GM18511 (cell line): ENCODE data around the gene DHRS1.

Source experiments
- ATAC-seq: cut with Tn5 transposase; IDR thresholded peaks from one replicate; pipeline ENCODE4 v1.9.1; 2021; ENCODE audit warnings: mild to moderate bottlenecking, moderate library complexity; ENCODE audit not compliant: unreplicated experiment

DHRS1 gene

DNA sequence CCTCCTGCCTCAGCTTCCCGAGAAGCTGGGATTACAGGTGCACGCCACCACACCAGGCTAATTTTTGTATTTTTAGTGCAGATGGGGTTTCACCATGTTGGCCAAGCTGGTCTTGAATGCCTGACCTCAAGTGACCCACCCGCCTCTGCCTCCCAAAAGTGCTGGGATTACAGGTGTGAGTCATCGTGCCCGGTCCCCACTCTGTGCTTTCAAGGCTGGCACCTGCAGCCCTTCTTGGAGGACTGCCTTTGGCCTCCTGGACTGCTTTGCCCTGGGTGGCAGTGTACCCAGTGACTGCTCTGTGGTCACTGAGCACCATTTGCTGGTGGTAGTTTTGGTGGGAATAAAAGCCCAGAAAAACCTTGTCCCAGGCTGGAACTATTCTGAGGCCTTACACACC, 12.6 kb downstream of the DHRS1 start:
- no peak for ATAC-seq

DNA sequence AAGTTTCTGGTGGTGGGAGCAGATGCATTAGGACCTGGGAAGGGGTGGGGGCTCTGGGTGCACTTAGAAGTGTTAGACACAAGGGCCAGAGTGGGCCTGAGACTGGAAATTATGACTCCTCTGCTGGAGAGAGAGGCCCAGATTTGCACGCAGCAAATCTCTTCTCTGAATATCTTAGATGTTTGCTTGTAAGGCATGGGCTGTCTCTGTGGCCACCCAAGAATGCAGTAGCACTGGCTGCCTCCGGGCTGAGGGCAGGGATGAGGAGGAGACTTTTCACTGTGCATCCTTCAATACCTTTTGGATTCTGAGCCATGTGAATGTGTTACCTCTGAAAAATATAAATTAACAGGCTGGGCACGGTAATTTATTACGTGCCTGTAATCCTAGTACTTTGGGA, 14.2 kb downstream of the DHRS1 start:
- no peak for ATAC-seq

DNA sequence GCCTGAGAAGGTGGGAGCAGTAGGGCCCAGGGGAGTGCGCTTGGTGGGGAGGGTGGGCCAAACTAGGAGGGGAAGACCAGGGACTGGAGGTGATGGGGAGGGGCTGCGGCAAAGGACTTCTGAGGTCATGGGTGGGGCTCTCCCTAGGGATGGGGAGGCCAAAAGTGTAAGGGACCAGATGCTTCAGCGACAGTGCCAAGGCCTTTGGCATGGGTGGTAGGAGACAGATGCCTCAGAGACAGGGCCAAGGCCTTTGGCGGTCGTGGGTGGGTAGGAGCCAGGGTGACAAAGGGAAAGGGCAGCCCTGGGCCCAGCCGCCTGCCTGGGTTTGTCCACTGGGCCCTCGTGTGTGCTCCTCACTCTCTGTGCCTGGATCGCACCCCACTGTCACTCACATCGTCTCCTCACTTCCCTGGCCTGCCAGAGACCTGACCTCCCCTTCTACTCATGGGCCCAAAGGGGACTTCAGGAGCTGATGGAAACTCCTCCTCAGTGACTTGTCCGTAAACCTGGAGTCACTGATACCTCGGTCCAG, 15.0 kb downstream of the DHRS1 start:
- no peak for ATAC-seq

DNA sequence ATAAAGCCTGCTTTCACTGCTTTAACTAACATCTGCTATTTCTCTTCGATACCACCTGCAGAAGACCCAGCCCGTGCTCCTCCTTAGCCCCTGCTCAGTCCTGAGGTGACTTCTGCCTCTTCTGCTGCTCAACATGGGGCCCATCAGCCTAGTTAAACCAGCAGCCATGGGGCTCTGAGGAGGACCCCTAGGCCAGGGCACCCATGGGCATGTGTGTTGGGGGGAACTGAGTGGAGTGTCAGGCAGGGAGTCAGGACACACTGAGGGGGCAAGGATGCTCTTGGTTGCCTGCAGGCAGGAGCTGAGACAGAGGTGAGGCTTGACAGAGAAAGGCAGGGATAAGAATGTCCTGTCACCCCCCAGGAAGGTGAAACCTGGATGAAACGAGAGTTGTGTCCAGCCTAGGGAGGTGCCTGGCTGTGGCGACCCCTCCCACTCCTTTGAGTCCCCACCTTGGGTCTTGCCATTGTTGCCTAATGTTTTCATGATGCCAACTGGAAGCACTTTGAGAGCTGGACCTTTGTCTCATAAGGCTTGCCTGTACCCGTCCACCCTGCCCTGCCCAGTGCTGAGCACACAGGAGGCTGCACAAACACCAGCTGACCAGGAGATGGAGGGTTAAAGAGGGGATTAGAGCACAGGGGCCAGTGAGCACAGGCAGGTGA, 15.7 kb downstream of the DHRS1 start:
- no peak for ATAC-seq

DNA sequence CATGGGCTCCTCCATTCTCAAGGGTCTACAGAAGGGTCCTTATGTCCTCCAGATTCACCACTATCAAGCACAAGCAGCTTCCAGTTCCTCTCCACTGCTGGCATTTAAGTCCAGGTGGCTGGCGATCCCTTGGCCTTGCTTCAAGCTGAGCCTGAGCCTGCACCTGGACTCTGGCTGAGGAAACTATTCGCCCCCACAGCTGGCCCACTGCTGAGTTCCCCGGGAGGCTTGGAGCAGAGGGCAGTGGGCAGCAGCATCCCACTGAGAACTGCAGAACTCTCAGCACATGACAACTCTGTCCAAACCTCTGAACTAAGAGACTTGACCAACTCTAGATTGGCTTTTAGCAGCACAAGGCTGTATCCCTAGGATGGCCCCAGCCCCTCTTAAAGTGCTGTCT, 16.8 kb downstream of the DHRS1 start:
- no peak for ATAC-seq

DNA sequence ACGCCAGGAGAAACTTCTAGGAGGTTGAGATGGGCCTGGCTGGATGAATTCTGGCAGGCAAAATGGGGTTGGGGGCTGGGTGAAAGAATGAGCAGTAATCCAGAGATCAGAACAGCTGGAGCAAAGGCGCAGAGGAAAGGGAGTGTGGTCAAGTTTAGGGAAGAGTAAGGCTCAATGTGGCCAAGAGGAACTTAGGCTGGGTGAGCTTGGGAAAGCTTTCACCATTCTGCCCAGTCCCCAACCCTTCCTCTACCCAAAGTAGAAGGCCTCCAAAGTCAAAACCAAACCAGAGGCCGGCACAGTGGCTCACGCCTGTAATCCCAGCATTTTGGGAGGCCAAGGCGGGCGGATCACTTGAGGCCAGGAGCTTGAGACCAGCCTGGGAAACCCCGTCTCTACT, 17.9 kb downstream of the DHRS1 start:
- ATAC-seq: no peak

DNA sequence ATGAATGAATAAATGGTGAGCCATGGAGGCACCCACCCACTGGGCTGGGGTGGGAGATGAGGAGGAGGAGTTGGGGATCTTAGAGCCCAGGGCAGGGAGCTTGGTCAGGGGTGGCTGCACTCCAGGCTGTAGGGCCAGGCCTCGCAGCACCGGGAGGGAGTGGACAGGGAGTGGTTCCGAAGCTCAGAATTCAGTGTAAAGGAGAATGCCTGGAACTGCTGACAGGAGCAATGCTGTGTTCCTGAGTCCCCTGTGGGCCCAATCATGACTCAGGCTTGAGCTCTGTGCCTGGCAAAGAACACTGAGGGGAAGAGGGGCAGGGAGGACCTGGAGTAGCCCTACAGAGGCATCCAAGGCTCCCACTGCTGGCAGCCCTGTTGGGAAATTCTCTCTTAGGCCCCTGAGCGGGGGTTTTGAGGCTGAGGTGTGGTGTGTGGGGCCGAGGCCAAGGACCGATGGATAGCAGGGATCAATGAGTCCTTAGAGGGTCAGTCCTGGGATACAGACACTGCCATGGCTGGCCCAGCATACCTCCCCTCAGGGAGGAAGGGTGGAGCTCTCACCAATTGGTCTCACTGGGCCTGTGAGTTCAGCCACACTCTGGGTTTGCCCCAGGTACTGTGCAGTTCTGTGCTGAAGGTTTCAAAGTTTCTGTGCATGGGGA, 18.7 kb downstream of the DHRS1 start:
- no peak for ATAC-seq

DNA sequence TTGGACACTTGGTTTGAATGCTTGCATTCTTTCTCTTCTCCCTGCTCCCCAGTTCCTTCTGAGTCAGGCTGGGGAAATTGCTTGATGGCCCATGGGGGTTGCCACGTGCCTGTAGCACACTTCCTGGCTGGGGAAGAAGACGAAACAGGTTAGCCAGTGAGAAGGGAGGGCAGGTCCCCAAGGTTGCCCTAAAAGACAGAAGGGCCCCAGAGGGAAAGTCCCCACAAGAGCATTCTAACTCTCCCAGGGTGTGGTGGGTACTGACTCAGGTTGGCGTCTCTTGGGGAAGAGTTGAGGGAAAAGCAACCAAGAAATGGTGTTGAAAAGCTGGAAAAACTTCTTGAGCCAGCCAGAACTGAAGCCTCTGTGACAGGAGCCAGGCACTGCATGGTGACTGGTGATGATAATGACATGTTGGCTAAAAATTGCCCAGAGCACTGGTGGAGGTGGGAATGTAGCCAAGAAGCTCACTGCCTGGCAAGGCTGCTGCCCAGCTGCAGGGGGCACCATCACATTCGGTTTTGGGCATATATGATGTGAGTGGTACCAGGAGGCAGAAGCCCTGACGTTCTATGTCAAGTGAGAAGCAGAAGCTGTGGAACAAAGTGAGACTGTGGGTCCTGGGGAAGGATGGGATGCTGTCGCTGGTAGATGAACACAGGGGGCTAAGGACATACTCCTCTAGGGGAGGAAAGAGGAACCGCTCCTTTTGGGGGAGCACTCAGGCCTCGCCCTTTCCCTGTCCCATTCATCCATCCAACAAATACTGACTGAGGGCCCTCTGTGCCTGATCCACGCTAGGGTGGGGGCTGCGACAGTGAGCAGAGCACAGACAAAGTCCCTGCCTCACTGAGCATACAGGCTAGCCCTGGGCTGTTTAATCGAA, 20.0 kb downstream of the DHRS1 start:
- ATAC-seq: peak; percentile 85

DNA sequence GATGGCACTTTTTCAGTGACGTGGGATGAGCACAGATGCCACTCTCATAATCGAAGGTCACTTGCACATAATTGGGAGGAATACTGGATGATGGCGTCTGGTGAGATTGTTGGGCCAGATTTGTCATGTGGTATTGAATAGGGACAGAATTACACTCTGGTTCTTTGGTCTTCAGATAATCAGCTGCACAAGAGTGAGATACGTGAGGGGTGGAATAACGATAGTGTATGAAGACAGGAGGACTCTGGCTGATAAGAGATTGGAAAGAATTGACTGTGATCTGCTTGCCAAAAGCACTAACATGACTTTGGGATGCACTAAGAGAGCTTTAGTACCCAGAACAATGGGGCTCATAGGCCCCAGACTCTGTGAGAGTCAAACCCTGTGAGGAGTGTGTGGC, 21.2 kb downstream of the DHRS1 start:
- ATAC-seq: no peak

DNA sequence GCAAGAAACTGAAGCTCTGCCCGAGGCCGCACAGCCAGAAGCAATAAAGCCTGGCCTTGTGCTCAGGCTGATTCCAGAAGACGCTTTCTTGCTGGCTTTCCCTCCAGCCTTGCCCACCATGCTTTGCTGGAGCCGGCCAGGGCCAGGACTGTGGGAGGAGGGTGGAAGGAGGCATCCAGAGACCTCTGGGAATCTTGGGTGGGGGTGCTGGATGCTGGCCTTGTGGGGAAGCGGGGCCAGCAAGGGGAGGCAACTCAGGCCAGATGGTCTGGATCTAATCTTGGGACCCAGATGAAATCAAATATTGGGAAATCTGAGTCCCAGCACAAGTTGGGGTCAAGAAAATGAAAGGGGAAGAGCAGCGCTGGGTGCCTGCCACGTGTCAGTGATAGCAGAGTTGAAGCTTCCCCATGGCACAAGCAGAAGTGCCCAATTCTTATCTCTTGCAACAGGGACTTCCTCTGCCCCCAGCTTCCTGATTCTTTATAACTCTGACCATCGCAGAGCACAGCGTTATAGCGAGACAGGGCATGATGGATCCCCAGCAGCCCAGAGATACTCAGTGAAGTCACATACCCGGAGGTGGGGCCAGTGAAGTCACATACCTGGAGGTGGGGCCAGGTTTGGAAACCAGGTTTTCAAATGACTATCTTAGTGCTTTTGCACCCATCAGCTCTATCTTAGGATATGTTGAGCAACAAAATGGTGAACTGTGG, 21.8 kb downstream of the DHRS1 start:
- no peak for ATAC-seq

DNA sequence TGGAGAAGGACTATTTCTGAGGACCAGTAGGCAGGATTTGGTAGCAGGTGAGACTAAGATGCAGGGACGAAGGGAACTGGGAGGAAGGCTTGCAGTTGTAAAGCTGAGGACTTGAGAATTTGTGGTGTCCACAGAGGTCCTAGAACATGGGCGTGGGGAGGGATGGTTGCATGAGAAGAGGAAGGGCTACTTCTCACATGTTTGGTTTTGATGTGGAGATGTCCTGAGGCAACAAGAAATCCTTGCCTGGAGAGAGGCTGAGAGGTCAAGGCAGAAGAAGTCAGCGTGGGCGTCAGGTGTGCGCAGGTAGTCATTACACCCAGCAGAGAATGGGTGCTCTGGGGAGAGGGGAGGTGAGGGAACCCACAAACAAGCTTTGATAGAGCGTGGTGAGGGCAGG, 22.5 kb downstream of the DHRS1 start:
- no peak for ATAC-seq

DNA sequence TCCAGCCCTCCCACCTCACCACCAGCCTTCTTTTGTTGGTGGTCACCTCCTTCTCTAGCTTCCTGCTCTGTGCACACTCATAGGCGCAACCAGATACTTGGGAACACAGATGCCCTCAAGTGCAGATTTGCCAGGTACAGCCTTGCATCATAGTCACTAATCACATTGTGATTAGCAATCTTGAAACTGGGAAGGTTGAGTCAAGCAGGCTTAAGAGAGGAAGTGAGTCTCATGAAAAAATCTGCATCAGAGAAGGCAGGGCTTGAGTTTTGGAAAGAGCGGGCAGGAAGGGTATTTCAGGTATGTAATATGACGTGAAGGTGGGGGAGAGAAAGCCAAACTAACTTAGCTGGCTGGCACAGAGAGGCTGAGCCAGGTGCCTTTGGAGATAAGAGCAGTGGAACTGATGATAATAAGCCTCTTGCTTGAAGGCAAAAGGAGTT, 25.5 kb downstream of the DHRS1 start:
- ATAC-seq: peak; percentile 52

DNA sequence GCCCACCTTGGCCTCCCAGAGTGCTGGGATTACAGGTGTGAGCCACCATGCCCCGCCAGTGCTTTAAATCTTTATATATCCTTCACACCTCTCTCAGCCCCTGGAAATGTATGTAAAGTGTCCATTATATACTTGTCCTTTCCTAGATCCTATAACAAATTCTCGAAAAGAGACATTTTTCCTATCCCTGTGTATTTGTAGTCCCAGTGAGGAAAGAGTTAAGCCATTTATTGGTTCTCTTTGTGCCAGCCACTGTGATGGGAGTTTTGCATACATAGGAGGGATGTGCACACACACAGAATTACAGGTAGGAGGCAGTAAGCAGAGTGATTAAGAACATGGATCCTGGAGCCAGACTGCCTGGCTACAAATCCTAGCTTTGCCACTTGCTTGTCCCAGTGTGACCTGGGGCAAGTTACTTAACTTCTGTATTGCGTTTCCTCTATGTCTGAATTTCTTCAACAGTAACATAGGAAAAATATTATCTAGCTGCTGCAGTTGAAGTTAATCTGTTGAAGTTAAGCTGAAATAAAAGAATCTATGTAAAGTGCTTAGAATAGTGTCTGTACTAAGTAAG, 26.1 kb downstream of the DHRS1 start:
- no peak for ATAC-seq

DNA sequence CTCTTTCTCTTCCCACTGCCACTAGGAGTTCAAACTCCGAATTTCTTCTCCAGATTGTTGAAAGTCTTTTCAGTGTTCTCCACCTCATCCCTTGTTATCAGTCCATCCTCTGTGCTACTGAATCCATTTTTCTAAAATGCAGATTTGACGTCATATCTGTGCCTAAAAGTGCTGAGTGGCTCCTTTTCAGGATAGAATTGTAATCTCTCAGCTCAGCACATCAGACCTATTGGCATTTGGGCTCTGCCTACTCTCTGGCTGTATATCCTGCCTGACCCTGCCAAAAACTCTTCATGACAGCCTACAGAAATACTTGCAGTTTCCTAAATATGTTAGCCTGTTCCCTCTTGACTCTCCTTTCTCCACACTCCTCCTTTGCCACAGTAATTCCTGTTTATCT, 27.1 kb downstream of the DHRS1 start:
- no peak for ATAC-seq

DNA sequence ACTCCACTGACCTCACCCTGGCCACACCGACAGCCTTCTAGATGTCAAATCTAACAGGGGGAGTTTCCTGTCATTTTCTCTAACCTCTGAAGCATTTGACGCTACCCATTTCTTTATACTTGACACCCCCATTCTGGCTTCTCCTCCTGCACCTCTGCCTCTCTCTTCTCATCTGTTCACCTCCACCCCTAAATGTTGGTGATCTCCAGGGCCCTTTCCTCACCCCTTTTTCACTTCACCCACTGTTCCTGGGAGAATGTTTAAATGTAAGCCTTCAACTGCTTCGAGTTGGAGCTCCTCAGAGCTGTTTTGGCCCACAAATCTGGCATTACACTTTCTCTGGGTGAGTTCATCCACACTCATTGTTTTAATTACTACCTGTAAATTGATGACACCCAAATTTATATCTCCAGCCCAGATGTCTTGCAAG, 27.7 kb downstream of the DHRS1 start:
- no peak for ATAC-seq

DNA sequence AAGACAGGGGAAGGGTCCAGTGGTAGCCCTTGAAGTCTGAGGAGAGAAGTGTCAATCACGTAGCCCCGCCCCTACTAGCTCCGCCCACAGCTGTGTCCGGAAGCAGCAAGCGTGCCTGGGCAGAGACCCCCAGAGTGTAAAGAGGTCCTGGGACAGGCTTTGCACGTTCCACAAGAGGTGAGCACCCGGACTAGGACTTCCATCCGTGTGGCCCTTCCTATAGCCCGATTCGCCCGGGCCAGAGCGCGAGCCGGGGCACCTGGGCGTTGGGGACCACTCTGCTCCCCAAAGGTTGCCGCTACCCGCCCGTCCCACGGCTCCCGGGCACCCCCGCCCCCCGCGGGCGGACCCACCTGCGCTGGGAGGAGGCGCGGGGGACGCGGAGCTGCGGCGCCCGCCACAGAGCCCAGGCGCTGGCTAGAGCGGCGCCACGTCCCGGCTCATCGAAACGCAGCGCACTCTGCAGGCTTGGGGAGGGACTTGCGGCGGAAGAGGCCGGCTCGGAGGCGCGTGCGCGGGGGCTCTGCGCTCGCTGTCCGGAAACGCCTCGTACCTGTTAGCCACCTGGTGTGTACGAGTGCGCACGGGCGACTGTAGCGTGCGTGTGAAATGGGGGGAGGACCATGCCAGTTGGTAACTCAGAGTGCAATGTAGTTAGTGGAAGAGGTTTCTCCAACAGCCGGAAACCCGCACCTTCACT, 28.3 kb downstream of the DHRS1 start, which contains the start of gene RABGGTA:
TSS of gene RABGGTA (minus strand) at position 464 of the 700 bp plus-strand sequence. CDS start 482 bp downstream, outside the sequence.
- ATAC-seq: peak; percentile 86

DNA sequence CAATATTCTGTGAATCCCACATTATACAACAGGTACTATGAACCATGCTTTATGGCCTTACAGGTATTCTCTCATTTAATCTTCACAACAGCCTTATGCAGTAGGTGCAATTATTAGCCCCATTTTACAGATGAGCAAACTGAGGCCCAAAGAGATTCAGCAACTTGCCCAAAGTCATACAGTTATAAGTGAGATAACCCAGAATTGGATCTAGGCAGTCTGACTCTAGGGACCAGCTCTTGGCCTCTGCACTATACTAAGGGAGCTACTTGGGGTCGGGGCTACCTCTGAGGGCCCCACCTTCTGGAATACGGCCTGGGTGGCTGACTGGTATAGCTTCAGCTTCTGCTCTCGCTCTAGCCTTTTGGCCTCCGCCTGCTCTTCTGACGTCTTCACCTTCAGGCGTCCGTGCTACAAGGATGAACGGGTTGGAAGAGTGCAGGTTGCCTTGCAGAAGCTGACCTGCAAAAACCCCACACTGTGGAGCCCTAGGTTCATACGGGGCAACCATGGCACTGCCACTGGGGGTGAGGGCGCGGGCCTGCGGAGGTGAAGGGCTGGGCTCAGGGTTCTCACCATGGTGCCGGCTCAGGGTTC, 28.9 kb downstream of the DHRS1 start:
- ATAC-seq: peak; percentile 3

DNA sequence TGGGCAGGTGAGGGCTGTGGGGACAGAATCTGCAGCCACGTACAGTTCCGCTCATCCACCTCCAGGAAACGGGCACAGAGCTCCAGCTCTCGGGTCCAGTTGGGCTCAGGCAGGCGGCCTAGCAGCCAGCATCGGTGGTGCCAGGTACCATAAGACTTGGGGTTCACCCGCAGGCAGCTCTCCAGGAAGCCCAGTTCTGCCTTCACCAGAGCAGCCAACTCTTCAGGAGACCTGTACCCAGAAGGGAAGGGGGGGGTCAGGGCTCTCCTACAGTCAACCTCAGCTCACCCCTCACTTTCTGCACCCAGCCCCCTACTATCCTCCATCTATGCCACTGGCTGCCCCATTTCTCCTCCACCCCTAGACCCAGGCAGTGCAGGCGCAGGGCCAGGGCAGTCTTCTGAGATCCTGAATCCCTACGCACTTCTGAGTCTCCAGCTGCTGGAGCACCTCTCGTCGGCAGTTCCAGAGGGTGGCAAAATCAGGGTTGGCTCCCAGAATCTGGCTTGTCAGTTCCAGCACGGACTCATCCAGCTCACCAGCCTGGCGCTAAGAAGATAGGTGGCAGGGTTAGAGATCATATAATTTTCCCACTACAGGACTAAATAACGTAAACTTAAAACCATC, 29.6 kb downstream of the DHRS1 start:
- no peak for ATAC-seq

DNA sequence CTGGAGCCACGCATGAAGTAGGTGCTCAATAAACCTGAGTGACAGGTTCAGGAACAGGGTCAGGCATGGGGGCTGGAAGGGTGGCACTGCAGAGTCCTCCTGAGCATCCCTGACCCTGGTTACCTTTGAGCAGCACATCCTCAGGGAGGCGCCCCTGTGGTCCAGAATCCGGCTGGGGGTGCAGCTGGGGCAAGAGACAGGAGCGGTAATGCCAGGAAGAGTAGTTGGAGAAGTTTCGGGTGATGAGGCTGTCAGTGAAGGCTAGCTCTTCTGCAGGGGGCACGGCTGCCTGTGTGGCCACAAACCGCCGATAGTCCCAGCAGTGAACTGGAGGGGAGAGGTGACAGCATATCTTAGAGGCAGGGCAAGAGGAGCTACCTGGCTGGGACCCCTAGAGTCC, 30.2 kb downstream of the DHRS1 start:
- no peak for ATAC-seq
